ENCODE data around the gene SAYSD1.

SAYSD1 gene

DNA sequence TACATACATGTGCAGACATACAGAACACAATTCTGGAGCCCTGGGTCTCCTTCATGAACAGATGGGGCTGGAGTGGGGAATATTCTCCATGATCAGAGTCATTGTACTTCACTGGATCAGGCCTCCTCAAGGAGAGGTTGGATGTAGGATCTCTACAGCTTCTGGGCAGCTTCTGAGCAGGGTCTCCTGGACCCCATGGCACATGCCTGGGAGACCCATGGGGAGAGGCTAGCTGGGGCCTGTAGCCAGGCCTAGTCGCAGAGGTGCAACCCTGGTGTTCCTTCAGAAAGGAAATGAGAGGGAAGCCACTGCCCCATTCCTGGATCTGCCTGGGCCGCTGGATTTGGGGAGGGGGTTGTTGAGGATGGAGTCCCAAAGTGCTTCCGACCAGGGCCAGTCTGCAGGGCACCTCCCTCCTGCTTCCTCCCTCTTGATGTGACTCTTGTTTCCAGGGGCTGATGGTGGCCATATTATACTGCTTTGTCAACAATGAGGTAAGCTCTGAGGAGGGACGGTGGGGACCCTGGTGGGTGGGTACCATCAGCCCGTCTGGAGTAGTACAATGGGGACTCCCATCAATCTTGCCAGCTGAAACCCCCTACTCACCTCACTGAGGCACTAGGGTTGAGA lies 34.6 kb downstream of the SAYSD1 start:
- H3K4me3 Mint-ChIP-seq = no peak overlapping the region
- no peak for DNase-seq (ENCODE audit: low spot score)
- no peaks in the 10 kb centered on the region for H3K4me1 Mint-ChIP-seq (ENCODE audit: low read depth)
- no peaks in the 10 kb centered on the region for H3K36me3 Mint-ChIP-seq (ENCODE audit: low read depth)
- no peak overlapping the region for H3K27ac Mint-ChIP-seq
- H3K9me3 Mint-ChIP-seq = no peaks in the 10 kb centered on the region
- peaks cover 11% of the 10 kb centered on the region for H3K27me3 Mint-ChIP-seq (ENCODE audit: low read depth)

- Mint-ChIP-seq H3K27me3 (ENCODE audit: low read depth) (peaks cover 11% of the 10 kb centered on the region), H3K4me3 (no peak overlapping the region), H3K27ac (no peak overlapping the region), H3K9me3 (no peaks in the 10 kb centered on the region), H3K4me1 (ENCODE audit: low read depth) (no peaks in the 10 kb centered on the region), H3K36me3 (ENCODE audit: low read depth) (no peaks in the 10 kb centered on the region)
- DNase-seq (ENCODE audit: low spot score) = no peak
Measured at GRCh38 chr6:39079197-39080125, 35.5 kb downstream of the SAYSD1 start.

DNA sequence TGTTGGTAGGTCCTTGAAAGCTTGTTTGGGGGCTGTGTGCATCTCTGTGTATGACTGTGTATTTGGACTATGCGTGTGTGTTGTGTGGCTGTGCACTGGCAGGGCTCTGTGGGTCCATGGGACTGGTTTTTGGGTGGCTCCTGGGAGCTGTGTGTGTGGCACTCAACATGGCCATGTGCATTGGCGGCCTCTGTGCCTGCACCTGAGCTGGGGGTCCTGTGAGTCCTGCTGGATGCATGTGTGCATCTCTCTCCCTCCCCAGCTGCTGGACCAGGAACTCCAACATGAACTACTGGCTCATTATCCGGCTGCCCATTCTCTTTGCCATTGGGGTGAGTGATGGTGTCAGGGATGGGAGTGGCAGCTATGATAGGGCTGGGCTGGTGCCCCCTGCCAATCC lies 36.3 kb downstream of the SAYSD1 start:
- Mint-ChIP-seq H3K27me3 (ENCODE audit: low read depth) (peaks cover 11% of the 10 kb centered on the region), H3K4me3 (no peak overlapping the region), H3K36me3 (ENCODE audit: low read depth) (no peaks in the 10 kb centered on the region), H3K9me3 (no peaks in the 10 kb centered on the region), H3K27ac (no peak overlapping the region), H3K4me1 (ENCODE audit: low read depth) (no peaks in the 10 kb centered on the region)
- DNase-seq (ENCODE audit: low spot score) = no peak

GRCh38 chr6:39077882-39078594 lies 36.9 kb downstream of the SAYSD1 start:
- Mint-ChIP-seq H3K4me1 (ENCODE audit: low read depth) (no peaks in the 10 kb centered on the region), H3K27ac (no peak overlapping the region), H3K27me3 (ENCODE audit: low read depth) (peaks cover 8% of the 10 kb centered on the region), H3K4me3 (no peak overlapping the region), H3K9me3 (no peaks in the 10 kb centered on the region), H3K36me3 (ENCODE audit: low read depth) (no peaks in the 10 kb centered on the region)
- no peak for DNase-seq (ENCODE audit: low spot score)

DNA sequence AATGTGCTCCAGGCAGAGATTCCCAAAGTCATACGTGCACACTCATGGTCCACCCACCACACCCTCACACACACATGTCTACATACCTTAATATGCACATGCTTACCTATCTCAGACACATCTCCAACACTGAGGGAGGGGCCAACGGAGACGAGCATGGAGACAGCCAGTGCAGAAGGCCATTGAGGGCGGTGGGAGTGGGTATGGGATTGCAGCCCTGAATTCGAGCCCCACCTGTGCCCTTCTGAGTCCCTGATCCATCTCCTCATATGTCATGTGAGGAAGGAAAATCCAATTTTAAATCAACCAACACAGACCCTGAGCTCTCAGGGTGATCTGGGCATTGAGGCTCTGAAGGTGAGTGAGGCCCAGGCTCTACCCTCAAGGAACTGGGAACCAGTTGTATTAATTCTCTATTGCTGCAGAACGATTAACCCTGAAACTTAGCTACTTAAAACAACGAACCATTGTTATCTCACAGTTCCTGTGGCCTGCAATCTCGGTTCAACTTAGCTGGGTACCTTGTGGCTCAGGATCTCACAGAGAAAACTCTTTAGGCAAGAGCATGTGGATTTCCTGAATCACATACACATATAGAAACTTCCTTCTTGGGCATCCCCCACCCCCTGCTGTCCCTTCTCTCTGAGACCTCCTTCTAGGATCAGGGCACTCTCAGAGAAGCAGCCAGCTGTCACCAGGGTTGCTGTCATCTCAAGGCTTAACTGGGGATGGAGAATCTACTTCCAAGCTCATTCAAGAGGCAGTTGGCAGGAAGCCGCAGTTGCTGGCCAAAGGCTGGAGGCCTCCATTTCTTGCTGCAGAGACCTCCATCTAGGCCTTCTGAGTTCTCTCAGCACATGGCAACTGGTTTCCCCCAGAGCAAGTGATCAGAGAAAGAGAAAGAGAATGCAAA lies 38.1 kb downstream of the SAYSD1 start:
- H3K9me3 Mint-ChIP-seq = no peaks in the 10 kb centered on the region
- H3K27me3 Mint-ChIP-seq (ENCODE audit: low read depth) = peaks cover 4% of the 10 kb centered on the region
- H3K36me3 Mint-ChIP-seq (ENCODE audit: low read depth) = no peaks in the 10 kb centered on the region
- H3K4me1 Mint-ChIP-seq (ENCODE audit: low read depth) = no peaks in the 10 kb centered on the region
- no peak overlapping the region for H3K27ac Mint-ChIP-seq
- no peak overlapping the region for H3K4me3 Mint-ChIP-seq
- no peak for DNase-seq (ENCODE audit: low spot score)

- peaks cover 3% of the 10 kb centered on the region for H3K27me3 Mint-ChIP-seq (ENCODE audit: low read depth)
- H3K36me3 Mint-ChIP-seq (ENCODE audit: low read depth) = no peaks in the 10 kb centered on the region
- H3K9me3 Mint-ChIP-seq = no peaks in the 10 kb centered on the region
- H3K27ac Mint-ChIP-seq = no peak overlapping the region
- H3K4me3 Mint-ChIP-seq = no peak overlapping the region
- no peaks in the 10 kb centered on the region for H3K4me1 Mint-ChIP-seq (ENCODE audit: low read depth)
- no peak for DNase-seq (ENCODE audit: low spot score)
Measured at GRCh38 chr6:39075807-39076622, 39.0 kb downstream of the SAYSD1 start.

DNA sequence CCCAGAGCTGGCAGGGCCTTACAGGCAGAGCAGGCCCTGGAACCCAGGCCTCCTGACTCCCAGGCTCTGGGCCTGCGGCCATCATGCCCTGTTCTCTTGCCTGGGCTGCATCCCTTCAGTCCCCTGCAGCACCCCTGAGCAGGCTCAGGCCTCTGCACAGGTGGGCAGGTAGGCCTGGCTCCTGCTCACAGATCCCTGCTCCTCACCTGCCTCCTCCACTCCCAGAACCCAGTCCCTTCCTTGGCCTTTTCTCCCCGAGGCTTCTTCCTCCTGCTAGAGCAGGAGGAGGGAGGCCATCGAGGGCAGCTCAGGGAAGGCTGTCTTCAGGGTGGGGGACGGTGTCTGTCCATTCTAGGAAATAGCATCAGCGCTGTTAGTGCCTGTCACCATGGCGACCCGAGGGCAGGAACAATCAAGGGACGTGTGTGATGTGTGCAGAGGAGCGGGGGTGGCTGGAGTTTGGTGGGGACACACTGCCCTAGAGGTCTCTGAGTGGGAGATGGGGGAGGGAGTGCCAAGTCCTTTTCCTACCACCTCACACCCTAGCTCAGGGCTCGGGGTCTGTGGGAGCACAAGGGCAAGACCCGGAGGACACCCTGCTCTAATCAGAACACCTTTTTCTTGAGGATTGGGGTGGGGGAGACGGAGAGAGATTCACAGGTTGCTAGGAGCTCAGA lies 39.8 kb downstream of the SAYSD1 start:
- no peak for DNase-seq (ENCODE audit: low spot score)
- no peak overlapping the region for H3K27ac Mint-ChIP-seq
- H3K4me3 Mint-ChIP-seq = no peak overlapping the region
- H3K36me3 Mint-ChIP-seq (ENCODE audit: low read depth) = no peaks in the 10 kb centered on the region
- peaks cover 6% of the 10 kb centered on the region for H3K27me3 Mint-ChIP-seq (ENCODE audit: low read depth)
- H3K9me3 Mint-ChIP-seq = no peaks in the 10 kb centered on the region
- no peaks in the 10 kb centered on the region for H3K4me1 Mint-ChIP-seq (ENCODE audit: low read depth)

GRCh38 chr6:39074486-39074885 lies 40.5 kb downstream of the SAYSD1 start:
- H3K36me3 Mint-ChIP-seq (ENCODE audit: low read depth) = no peaks in the 10 kb centered on the region
- H3K4me1 Mint-ChIP-seq (ENCODE audit: low read depth) = no peaks in the 10 kb centered on the region
- no peak overlapping the region for H3K4me3 Mint-ChIP-seq
- no peak for DNase-seq (ENCODE audit: low spot score)
- no peaks in the 10 kb centered on the region for H3K9me3 Mint-ChIP-seq
- H3K27me3 Mint-ChIP-seq (ENCODE audit: low read depth) = peaks cover 8% of the 10 kb centered on the region
- no peak overlapping the region for H3K27ac Mint-ChIP-seq

DNA sequence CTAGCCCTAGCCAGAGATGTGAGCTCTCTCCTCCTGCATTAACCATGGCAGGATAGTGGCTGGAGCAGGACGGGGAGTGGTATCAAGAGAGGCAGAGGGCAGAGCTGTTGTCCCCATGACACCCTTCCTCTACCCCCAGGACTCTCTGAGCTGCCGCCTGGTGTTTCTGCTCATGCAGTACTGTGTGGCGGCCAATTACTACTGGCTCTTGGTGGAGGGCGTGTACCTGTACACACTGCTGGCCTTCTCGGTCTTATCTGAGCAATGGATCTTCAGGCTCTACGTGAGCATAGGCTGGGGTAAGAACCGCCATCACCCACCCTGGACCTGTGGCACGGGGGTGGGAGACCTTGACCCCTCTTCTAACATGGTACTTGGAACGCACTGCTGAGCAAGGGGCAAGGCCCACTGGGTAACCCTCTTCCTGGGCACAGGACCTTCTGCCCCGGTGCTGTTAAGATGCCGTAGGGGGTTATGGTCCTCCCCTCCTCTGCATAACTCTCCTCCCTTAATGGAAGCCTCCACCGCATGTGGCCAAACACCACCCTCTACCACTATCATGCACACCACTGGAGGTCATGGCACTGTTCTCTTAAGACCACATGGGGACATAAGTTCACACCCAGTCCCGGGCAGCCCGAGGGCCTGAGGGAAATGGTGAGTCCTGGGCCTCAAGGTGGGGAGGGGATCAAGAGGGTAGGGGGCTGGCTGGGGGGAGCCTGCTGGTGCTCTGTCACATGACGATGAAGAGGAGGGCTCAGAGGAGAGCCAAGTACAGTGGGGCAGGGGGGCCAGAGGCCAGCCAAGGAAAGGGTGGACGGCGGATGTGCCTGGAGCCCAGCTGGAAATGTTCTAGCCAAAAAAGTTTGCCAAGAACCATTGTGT lies 41.3 kb downstream of the SAYSD1 start:
- Mint-ChIP-seq H3K4me3 (no peak overlapping the region), H3K27ac (no peak overlapping the region), H3K4me1 (ENCODE audit: low read depth) (no peaks in the 10 kb centered on the region), H3K27me3 (ENCODE audit: low read depth) (peaks cover 13% of the 10 kb centered on the region), H3K36me3 (ENCODE audit: low read depth) (no peaks in the 10 kb centered on the region), H3K9me3 (no peaks in the 10 kb centered on the region)
- no peak for DNase-seq (ENCODE audit: low spot score)

GRCh38 chr6:39072830-39073229 lies 42.2 kb downstream of the SAYSD1 start:
- no peak overlapping the region for H3K27ac Mint-ChIP-seq
- no peaks in the 10 kb centered on the region for H3K4me1 Mint-ChIP-seq (ENCODE audit: low read depth)
- no peaks in the 10 kb centered on the region for H3K36me3 Mint-ChIP-seq (ENCODE audit: low read depth)
- peaks cover 14% of the 10 kb centered on the region for H3K27me3 Mint-ChIP-seq (ENCODE audit: low read depth)
- H3K9me3 Mint-ChIP-seq = no peaks in the 10 kb centered on the region
- H3K4me3 Mint-ChIP-seq = no peak overlapping the region
- DNase-seq (ENCODE audit: low spot score) = no peak

- H3K27me3 Mint-ChIP-seq (ENCODE audit: low read depth) = peaks cover 24% of the 10 kb centered on the region
- DNase-seq (ENCODE audit: low spot score) = no peak
- H3K9me3 Mint-ChIP-seq = no peaks in the 10 kb centered on the region
- H3K4me1 Mint-ChIP-seq (ENCODE audit: low read depth) = no peaks in the 10 kb centered on the region
- no peaks in the 10 kb centered on the region for H3K36me3 Mint-ChIP-seq (ENCODE audit: low read depth)
- H3K4me3 Mint-ChIP-seq = no peak overlapping the region
- no peak overlapping the region for H3K27ac Mint-ChIP-seq
Measured at GRCh38 chr6:39068391-39068790, 46.6 kb downstream of the SAYSD1 start.

- Mint-ChIP-seq H3K27me3 (ENCODE audit: low read depth) (peaks cover 25% of the 10 kb centered on the region), H3K4me3 (no peak overlapping the region), H3K36me3 (ENCODE audit: low read depth) (no peaks in the 10 kb centered on the region), H3K27ac (no peak overlapping the region), H3K4me1 (ENCODE audit: low read depth) (no peaks in the 10 kb centered on the region), H3K9me3 (no peaks in the 10 kb centered on the region)
- no peak for DNase-seq (ENCODE audit: low spot score)
Measured at GRCh38 chr6:39065561-39065960, 49.4 kb downstream of the SAYSD1 start.
